Left ventricle myocardium superior (tissue), 1 donor: ENCODE results near the gene CARMIL1. TPM values are rescaled to one million over a fixed set of nuclear protein-coding genes. Genes with fewer than 3 reads are reported as not detected.

Experiments
- ATAC-seq: fragments of 200-7000 bp; cut with Tn5 transposase; one replicate; pipeline ENCODE4 v1.9.1; 2020; ENCODE audit warnings: mild to moderate bottlenecking, moderate library complexity
- DNase-seq: peaks from one replicate; pipeline ENCODE4 v3.0.0-alpha.2; 2020
- intact Hi-C: fragments of 100-400 bp; cut with micrococcal nuclease; formaldehyde crosslinking; loops from one replicate; pipeline ENCODE4 v1.11.0; 2022
- total RNA-seq: library from RNA; stranded (reverse); fragmentation: NEBNext Ultra II Directional; extraction: Animal tissue kit (Norgen Biotek cat#: 25700); gene quantifications from one replicate; pipeline ENCODE4 v1.2.1, GENCODE V29; 2021
- donor health status: DM: no; HTN: yes; CAD: no; lungs with severe emphysema.

Gene CARMIL1
- total RNA-seq, 1 donor from 2014 or later = 4.7 TPM

DNA sequence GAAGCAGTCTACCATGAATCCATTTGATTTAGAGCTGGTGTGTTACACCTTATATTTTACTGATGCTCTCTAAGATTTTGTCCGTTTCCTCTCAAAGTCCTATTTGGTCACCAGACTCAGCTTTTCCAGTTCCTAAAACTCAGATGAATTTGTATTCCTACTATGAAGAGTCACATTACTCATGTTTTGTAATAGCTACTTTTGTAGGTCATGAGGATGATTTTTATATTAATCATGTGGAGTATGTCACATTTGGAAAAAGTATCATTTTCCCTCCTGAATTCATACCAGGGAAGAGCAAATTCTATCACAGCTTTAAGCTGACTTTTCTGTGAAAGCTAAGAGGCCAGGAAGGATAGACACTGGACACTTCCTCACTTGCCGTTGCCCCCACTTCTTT, 232.2 kb downstream of the CARMIL1 start:
- intact Hi-C loops = no loop called here
- DNase-seq = no peak
- ATAC-seq = no peak

DNA sequence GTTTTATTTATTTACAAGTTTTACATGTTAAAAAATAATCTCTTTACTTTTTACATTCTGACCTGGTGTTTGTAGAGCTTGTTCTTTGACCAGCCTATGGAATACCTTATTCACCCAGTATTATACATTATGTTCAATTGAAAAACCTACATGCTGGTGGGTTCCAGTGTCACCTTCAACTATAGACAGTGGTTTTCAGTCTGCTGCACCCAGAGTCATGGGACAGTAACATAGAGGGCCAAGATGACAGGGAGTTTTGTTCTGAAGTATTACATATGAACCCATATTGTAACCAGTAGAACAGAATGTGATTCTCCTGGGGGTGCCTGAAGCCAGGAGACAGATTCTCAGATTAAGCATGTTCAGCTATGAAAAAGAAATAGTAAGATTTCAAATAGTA, 233.4 kb downstream of the CARMIL1 start:
- intact Hi-C loops = no loop called here
- ATAC-seq (no peak), DNase-seq (no peak)

- ATAC-seq (no peak), DNase-seq (no peak)
- intact Hi-C loops = no loop called here
Observed at GRCh38 chr6:25519856-25520255, 240.7 kb downstream of the CARMIL1 start.

GRCh38 chr6:25524542-25524941, 245.4 kb downstream of the CARMIL1 start:
- DNase-seq = no peak
- ATAC-seq = no peak
- intact Hi-C loops = no loop called here

- intact Hi-C loops = no loop called here
- ATAC-seq = no peak
- DNase-seq = no peak
Observed at GRCh38 chr6:25525078-25525477, 245.9 kb downstream of the CARMIL1 start.

DNA sequence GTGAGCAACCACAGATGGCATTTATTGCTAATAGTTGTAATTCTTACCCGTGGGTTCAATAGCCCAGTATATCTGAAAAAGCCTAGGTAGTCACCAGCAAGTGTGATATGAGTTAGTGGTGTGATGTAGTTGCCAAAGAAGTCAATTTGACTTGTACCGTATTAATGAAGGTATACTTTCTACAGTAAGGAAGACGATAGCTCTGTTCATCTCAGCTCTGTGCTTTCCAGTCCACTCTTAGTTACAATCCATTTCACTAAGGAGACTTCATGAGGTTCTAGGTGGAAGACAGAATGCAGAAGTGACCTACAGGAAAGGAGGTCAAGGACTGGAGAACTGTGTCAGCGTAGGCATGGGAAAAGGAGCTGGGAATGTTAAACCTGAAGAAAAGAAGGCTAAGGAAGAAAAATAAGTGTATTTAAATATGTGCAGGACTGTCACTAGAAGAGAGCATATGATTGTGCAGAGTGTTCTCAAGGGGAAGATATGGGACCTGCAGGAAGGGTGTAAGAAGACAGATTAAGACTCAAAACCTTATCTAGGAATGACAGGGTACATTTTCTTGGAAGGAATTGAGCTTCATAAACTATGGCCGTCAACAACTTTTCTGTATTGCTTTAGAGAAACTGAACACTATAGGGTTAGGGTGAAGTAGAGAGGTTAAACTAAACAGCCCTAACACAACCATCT, 255.9 kb downstream of the CARMIL1 start:
- intact Hi-C loops = no loop called here

DNA sequence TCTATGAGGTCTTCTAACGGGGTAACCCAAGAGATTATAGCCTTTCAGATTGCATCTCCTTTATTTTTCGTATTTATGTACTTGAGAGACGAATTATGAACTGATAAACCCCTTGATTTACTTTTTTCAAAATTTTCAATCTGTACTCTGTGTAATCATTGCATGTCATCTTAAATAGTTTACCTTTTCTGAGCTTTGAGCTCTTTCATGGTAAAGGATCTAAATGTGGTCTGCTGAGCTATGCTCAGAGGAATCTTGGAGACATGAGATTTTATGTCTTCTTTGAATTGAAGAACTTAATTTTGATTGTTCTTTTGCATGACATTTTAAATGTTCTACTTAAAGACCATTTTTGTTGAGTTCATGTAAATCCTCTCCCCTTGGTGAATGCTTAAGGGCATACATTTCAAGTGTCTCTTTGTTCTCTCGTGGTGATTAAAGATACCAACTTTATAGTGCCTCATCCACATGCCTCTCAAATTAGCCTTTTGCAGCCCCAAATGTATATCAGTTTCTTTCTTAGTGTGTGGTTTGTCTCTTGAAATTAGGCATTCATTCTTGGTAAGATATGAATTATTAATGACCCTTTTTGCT, 256.6 kb downstream of the CARMIL1 start:
- no peak for DNase-seq
- intact Hi-C loops = no loop called here
- no peak for ATAC-seq

More for the DNA sequence above, 255.9 kb downstream of the CARMIL1 start:
- ATAC-seq (no peak), DNase-seq (no peak)

- ATAC-seq (no peak), DNase-seq (no peak)
- intact Hi-C loops = no loop called here
Observed at GRCh38 chr6:25536781-25537180, 257.6 kb downstream of the CARMIL1 start.

DNA sequence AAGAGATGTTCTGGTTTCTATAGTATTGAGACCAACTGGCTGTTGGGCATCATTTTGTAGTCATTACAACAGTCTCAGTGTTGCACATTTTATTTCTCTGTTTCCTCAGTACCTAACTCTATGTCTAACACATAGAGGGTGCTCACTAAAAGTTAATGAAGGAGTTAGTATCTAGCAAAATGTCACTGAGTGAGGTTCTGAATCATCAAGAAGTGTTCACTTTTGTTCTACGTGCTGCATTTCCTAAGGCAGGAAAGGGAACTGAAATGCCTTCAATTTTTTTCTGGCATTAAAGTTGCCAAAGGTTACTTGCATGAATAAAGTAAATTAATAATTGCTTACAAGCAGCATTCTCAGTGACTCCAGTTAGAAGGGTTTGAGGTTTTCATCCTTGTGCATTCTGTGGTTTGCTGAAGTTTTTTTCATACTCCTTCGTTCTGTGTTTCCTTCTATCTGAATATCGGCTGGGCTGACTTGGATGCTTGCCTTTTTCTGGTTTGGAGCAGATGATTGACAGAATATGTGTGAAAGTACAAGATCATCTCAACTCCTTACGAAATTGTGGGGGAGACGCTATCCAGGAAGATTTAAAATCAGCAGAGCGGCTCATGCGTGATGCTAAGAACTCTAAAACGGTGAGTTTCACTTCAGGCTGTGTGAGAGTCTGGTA, 258.3 kb downstream of the CARMIL1 start:
- DNase-seq (no peak), ATAC-seq (no peak)
- intact Hi-C loops = no loop called here

GRCh38 chr6:25541228-25541627, 262.1 kb downstream of the CARMIL1 start:
- ATAC-seq (no peak), DNase-seq (no peak)
- intact Hi-C loops = no loop called here

GRCh38 chr6:25542984-25543910, 264.1 kb downstream of the CARMIL1 start:
- peak; percentile 71 for ATAC-seq
- DNase-seq = no peak
- intact Hi-C loops = no loop called here

- intact Hi-C loops = no loop called here
- ATAC-seq (no peak), DNase-seq (no peak)
Observed at GRCh38 chr6:25544833-25545232, 265.7 kb downstream of the CARMIL1 start.

DNA sequence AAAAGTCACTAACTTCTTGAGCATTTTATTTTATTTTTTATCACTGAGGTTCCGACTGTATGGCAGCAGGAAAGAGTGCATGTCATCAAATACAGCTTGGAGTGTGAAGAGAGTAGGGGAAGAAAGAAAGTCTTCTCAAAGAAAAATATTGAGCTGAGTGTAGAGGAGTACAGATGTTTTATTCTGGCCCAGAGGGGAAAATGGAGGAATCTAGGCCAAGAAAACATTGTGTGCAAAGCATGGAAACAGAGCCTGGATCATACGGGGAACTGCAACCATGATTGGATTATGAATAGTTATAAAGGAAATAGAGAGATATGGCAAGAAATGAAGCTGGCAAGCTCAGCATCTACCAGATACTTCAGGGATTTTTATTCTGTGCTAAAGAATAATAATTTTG, 268.6 kb downstream of the CARMIL1 start:
- intact Hi-C loops = no loop called here
- DNase-seq = no peak
- peak; percentile 91 for ATAC-seq

DNA sequence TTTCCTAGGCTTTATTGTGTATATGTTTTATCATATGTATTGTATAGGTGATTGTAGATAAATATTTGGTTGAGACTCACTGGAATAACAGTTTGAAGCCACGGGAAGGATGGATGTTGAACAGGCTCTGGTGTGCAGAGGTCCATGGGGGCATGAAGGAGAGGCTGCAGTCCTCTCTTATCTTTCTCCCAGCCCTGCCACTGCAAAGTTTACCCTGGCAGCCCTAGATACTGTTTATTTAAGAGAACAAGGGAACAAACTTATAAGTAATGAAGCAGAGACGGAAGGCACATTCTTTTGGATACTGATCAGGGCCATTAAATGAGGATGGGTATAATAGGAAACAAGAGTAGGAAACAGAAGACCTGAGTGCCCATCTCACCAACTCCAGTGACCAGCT, 269.3 kb downstream of the CARMIL1 start:
- no peak for ATAC-seq
- DNase-seq = no peak
- intact Hi-C loops = no loop called here

DNA sequence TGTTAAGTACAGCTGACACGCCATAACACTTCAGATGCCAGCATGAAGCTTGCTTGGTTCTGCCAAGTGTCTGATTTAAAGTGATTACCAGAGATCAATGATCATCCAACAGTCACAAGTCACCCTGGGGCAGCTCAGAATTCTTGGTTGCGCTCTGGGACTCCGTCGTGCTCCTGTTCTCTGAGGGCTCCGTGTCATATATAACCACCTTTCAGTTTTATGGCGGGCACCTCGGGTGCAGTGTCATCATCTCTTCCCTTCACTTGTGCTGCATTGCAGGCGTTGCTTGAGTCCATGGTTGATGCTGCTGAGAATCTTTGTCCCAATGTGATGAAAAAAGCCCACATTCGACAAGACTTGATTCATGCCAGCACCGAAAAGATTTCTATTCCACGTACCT, 271.5 kb downstream of the CARMIL1 start:
- intact Hi-C loops = no loop called here
- ATAC-seq = no peak
- no peak for DNase-seq

GRCh38 chr6:25553502-25553901, 274.3 kb downstream of the CARMIL1 start:
- ATAC-seq = no peak
- DNase-seq = no peak
- intact Hi-C loops = no loop called here

DNA sequence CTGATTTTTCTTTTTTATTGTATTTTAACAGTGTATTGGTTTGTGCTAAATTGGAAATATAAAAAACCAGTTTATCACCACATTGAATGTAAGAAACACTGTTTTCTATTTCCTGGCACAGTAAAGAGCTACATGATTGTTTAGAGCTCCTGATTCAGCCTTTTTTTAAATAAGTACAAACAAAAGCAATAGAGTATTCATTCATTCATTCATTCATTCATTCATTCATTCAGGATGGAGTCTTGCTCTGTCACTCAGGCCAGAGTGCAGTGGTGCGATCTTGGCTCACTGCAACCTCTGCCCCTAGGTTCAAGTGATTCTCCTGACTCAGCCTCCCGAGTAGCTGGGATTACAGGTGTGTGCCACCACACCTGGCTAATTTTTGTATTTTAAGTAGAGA, 276.0 kb downstream of the CARMIL1 start:
- intact Hi-C loops = no loop called here
- ATAC-seq (no peak), DNase-seq (no peak)

DNA sequence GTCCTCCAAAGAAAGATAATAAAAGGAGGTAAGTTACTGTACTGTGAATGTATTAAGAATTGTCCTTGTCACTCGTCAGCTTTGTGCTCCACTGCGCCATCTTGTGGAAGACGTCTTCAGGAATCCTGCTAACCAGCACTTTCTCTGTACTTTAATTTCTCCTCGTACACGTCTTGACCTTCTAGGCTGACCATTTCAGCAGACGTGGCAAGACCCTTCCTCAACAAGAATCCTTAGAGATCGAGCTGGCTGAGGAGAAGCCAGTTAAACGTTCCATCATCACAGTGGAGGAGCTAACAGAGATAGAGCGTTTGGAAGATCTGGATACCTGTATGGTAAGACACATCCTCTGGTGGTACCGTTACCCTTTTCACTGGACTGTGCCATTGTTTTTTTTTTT, 277.3 kb downstream of the CARMIL1 start:
- intact Hi-C loops = loop anchor here (1.0 kb wide), 1 partner anchor 333 kb away; no protein-coding TSS in a partner anchor
- ATAC-seq = peak; percentile 60
- peak; percentile 77 for DNase-seq

DNA sequence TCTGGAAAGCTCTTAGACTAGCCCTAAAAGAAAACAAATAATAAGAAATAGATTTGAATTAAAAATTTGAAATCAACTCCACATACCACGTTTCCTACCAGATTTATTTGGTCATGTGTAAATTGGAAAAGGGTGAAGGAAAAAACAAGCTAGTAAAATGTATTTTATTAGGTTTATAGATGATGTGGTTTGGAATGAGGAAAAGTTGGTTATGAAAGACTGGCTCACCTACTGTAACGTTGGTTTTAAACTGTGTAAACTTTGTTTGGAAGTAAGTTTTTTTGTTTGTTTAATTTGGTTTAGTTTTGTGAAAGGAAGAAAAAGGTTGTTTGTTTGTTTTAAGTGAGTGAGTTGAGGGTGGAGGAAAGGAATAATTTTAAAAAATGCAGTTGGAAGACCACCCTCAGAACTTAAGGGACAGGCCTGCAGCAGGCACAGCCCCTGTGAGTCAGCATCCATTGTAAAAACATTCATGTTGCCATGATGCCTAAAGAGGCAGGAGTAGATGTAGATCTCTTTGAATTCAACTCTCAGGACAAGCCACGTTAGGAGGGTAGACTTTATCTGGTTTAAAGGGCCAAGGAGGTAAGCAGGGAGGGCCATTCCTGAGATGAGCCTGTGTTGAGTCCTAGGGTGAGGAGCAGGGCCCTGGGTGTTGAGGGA, 279.1 kb downstream of the CARMIL1 start:
- DNase-seq (no peak), ATAC-seq (no peak)
- intact Hi-C loops = no loop called here
